ENCODE measurements around the gene CLCF1. TPM values are rescaled to one million over a fixed set of nuclear protein-coding genes. Genes with fewer than 3 reads are reported as not detected.
A peak's percentile ranks its signal among the peaks of the same experiment; 100 is the strongest.

CLCF1 gene
- total RNA-seq, 2 experiments from 2014 or later = not detected

- H3K27ac Mint-ChIP-seq = peak overlapping the region; percentile 75
- H3K9me3 Mint-ChIP-seq = no peaks in the 10 kb centered on the region
- peak; percentile 82 for DNase-seq
- intact Hi-C loops (cut with micrococcal nuclease) = loop anchor here (1.0 kb wide), 1 partner anchor 25 kb away; no protein-coding TSS in a partner anchor
- H3K27me3 Mint-ChIP-seq (ENCODE audit: low read depth) = no peaks in the 10 kb centered on the region
- H3K4me3 Mint-ChIP-seq = peak overlapping the region; percentile 20
- H3K4me1 Mint-ChIP-seq (ENCODE audit: low read depth) = peaks cover 28% of the 10 kb centered on the region
- CTCF ChIA-PET = interaction anchor here (0.8 to 17.3 kb wide), 17 partner anchors 8 to 226 kb away, joined by 3 to 636 read pairs (median 4); partner anchors contain the start of genes CLCF1, PPP1CA, RAD9A and TBC1D10C
- H3K36me3 Mint-ChIP-seq (ENCODE audit: low read depth) = no peaks in the 10 kb centered on the region
Measured at GRCh38 chr11:67356864-67357561, 16.4 kb downstream of the CLCF1 start.

- H3K9me3 Mint-ChIP-seq = no peaks in the 10 kb centered on the region
- peaks cover 32% of the 10 kb centered on the region for H3K4me1 Mint-ChIP-seq (ENCODE audit: low read depth)
- CTCF ChIA-PET = interaction anchor here (0.8 to 17.3 kb wide), 16 partner anchors 9 to 228 kb away, joined by 3 to 636 read pairs (median 4); partner anchors contain the start of genes CLCF1, GSTP1, PPP1CA and RAD9A
- DNase-seq = no peak
- no peaks in the 10 kb centered on the region for H3K27me3 Mint-ChIP-seq (ENCODE audit: low read depth)
- H3K27ac Mint-ChIP-seq = peak overlapping the region; percentile 75
- intact Hi-C loops (cut with micrococcal nuclease) = no loop called here
- H3K4me3 Mint-ChIP-seq = peak overlapping the region; percentile 20
- H3K36me3 Mint-ChIP-seq (ENCODE audit: low read depth) = no peaks in the 10 kb centered on the region
Measured at GRCh38 chr11:67356387-67356863, 17.0 kb downstream of the CLCF1 start.

GRCh38 chr11:67355794-67356386 lies 17.5 kb downstream of the CLCF1 start:
- Mint-ChIP-seq H3K4me3 (no peak overlapping the region), H3K4me1 (ENCODE audit: low read depth) (peaks cover 38% of the 10 kb centered on the region), H3K9me3 (no peaks in the 10 kb centered on the region), H3K36me3 (ENCODE audit: low read depth) (no peaks in the 10 kb centered on the region), H3K27me3 (ENCODE audit: low read depth) (no peaks in the 10 kb centered on the region), H3K27ac (peak overlapping the region; percentile 60)
- intact Hi-C loops (cut with micrococcal nuclease) = no loop called here
- DNase-seq = no peak
- CTCF ChIA-PET = interaction anchor here (0.7 to 17.3 kb wide), 16 partner anchors 8 to 228 kb away, joined by 3 to 636 read pairs (median 4); partner anchors contain the start of genes CLCF1, GSTP1, PPP1CA and TBC1D10C

- H3K4me3 Mint-ChIP-seq = no peak overlapping the region
- CTCF ChIA-PET = interaction anchor here (0.7 to 17.3 kb wide), 9 partner anchors 9 to 304 kb away, joined by 3 to 636 read pairs (median 4); partner anchors contain the start of genes CLCF1 and GSTP1
- DNase-seq = no peak
- H3K27ac Mint-ChIP-seq = peak overlapping the region; percentile 97
- peaks cover 39% of the 10 kb centered on the region for H3K4me1 Mint-ChIP-seq (ENCODE audit: low read depth)
- intact Hi-C loops (cut with micrococcal nuclease) = no loop called here
- H3K36me3 Mint-ChIP-seq (ENCODE audit: low read depth) = no peaks in the 10 kb centered on the region
- H3K27me3 Mint-ChIP-seq (ENCODE audit: low read depth) = no peaks in the 10 kb centered on the region
- no peaks in the 10 kb centered on the region for H3K9me3 Mint-ChIP-seq
Measured at GRCh38 chr11:67355023-67355793, 18.2 kb downstream of the CLCF1 start.

- CTCF ChIA-PET = interaction anchor here (0.6 to 17.3 kb wide), 8 partner anchors 10 to 305 kb away, joined by 3 to 636 read pairs (median 12); partner anchors contain the start of gene CLCF1
- Mint-ChIP-seq H3K9me3 (no peaks in the 10 kb centered on the region), H3K4me3 (peak overlapping the region; percentile 92), H3K27ac (peak overlapping the region; percentile 97), H3K27me3 (ENCODE audit: low read depth) (no peaks in the 10 kb centered on the region), H3K4me1 (ENCODE audit: low read depth) (peaks cover 45% of the 10 kb centered on the region), H3K36me3 (ENCODE audit: low read depth) (no peaks in the 10 kb centered on the region)
- DNase-seq = peak; percentile 43
- intact Hi-C loops (cut with micrococcal nuclease) = loop anchor here (1.0 to 5.0 kb wide), 3 partner anchors 48 to 303 kb away; partner anchors contain the start of gene GSTP1
Measured at GRCh38 chr11:67354075-67355022, 19.0 kb downstream of the CLCF1 start.

DNA sequence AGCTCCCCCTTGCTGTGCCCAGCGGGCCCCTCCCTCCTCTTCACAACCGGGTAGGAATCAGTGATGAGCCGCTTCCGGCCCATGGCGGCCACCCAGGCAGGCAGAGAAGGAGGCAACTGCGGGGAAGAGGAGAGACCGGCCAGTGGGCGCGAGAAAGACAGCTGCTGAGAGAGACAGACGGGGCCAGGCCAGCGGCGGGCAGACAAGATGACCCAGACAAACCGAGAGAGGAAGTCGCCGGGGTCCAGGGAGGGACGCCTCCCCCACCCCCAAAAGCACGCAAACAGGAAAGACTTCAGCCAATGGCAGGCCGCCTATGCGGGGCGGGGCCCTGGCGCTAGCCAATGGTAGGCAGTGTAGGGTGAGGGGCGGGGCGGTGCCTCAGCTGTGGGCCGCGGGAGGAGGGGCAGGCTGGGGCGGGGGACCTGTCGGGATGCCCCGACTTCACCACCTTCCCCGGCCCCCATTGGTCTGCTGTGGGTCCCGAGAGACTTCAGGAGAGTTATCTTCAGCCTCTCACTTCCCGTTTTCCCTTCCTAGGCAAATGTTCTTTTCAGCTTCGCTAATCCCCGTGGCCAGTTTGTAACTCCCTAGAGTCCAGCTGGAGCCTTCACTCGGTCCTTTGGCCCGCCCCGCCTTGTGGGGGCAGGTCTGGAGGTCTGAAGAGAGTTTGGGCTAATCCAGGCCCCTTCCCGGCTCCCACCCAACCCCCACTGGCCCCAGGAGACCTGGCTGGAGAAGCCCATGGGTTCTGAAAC lies 19.9 kb downstream of the CLCF1 start, which contains the start of gene POLD4:
TSS of gene POLD4 (minus strand) at position 230 of the 758 bp plus-strand sequence. CDS start at position 83, 147 bp downstream.
- CTCF ChIA-PET = interaction anchor here (0.6 to 17.3 kb wide), 11 partner anchors 8 to 230 kb away, joined by 3 to 636 read pairs (median 3); partner anchors contain the start of genes CLCF1, GSTP1 and RAD9A

DNA sequence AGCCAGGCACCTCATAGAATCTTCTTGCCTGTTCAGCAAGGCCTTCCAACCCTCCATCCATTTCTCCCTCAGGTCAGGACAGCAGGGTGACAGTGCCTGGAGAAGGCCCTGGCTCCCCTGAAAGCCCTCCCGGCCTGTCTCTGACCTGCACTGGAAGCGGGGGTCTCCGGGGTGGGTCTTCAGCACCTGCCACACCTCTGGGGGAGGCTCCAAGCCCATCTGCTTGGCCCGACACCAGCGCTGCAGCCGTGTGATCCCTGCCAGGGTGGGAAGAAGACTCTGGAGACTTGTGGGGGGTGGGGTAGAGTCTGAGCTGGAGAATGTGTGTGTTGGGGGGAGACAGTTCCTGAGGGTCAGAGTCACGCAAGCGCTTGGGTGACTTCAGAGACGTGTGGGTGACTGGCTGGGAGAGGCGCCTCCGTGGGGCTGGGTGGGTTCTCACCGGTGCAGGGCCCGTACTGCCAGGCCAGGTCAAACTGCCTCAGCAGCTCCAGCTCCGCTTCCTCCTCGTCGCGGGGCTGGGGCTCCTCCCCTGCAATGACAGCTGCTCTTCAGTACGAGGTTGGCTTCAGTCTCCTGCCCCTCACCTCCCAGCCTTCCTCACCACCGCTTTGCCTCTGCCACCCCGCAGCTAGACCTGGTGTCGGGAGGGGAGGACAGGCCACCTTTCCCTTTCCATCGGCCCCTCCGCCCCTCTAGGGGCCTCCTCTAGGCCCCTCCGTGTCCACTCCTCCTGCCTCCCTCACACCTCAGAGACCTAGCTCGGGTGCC lies 20.7 kb downstream of the CLCF1 start:
- Mint-ChIP-seq H3K4me1 (ENCODE audit: low read depth) (peaks cover 61% of the 10 kb centered on the region), H3K27ac (peak overlapping the region; percentile 97), H3K4me3 (peak overlapping the region; percentile 92), H3K36me3 (ENCODE audit: low read depth) (no peaks in the 10 kb centered on the region), H3K9me3 (no peaks in the 10 kb centered on the region), H3K27me3 (ENCODE audit: low read depth) (no peaks in the 10 kb centered on the region)
- intact Hi-C loops (cut with micrococcal nuclease) = loop anchor here (1.0 to 5.0 kb wide), 4 partner anchors 133 to 305 kb away; partner anchors contain the start of gene GSTP1
- DNase-seq = no peak
- CTCF ChIA-PET = interaction anchor here (0.6 to 17.3 kb wide), 13 partner anchors 7 to 231 kb away, joined by 3 to 636 read pairs (median 5); partner anchors contain the start of genes CLCF1, GRK2, GSTP1 and RAD9A

More for the DNA sequence above, 19.9 kb downstream of the CLCF1 start, which contains the start of gene POLD4:
- no peaks in the 10 kb centered on the region for H3K9me3 Mint-ChIP-seq
- peaks cover 54% of the 10 kb centered on the region for H3K4me1 Mint-ChIP-seq (ENCODE audit: low read depth)
- H3K27me3 Mint-ChIP-seq (ENCODE audit: low read depth) = no peaks in the 10 kb centered on the region
- peak within 1 kb of the TSS; percentile 92 for H3K4me3 Mint-ChIP-seq
- H3K27ac Mint-ChIP-seq = peak within 1 kb of the TSS; percentile 97
- peak; percentile 97 for DNase-seq
- no peaks in the 10 kb centered on the region for H3K36me3 Mint-ChIP-seq (ENCODE audit: low read depth)
- intact Hi-C loops (cut with micrococcal nuclease) = loop anchor here (1.0 to 5.0 kb wide), 5 partner anchors 49 to 304 kb away; partner anchors contain the start of gene GSTP1

DNA sequence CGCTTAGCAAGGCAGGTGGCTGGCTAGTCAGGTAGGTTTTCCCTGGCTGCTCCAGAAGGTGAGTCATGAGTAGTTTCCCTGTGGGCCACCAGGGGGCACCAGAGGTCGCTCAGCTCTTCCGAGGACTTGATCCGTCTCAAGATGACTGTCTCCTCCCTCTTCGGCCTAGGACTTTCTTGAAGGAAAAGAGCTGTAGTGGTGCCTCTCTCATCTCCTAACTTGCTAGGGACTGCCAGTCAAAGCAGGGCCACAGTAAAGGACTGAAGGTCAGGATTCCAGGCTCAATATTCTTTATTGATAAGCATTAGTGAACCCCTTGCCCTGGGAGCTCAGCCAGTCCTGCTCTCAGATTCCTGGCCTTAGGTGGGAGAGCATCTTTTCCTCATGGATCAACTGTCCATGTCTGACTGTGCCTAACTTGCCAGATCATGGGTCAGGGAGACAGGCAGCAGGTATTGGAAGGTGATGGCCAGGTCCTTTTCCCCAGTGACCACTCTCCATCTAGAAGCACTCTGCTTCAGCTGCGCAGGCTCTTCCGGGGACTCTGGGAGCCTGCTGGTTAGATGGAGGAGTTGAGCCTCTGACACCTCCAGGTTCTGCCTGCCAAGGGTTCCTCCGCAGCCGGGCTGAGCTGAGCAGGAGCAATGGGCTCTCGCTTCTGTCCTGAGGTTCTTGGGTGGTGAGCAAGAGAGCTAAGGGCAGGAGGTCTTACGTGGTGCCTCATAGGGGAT lies 22.0 kb downstream of the CLCF1 start:
- Mint-ChIP-seq H3K4me1 (ENCODE audit: low read depth) (peaks cover 62% of the 10 kb centered on the region), H3K9me3 (no peaks in the 10 kb centered on the region), H3K27me3 (ENCODE audit: low read depth) (no peaks in the 10 kb centered on the region), H3K4me3 (peak overlapping the region; percentile 35), H3K36me3 (ENCODE audit: low read depth) (no peaks in the 10 kb centered on the region), H3K27ac (peak overlapping the region; percentile 86)
- intact Hi-C loops (cut with micrococcal nuclease) = loop anchor here (1.0 to 5.0 kb wide), 3 partner anchors 31 to 306 kb away; partner anchors contain the start of gene GSTP1
- CTCF ChIA-PET = interaction anchor here (0.6 to 17.3 kb wide), 29 partner anchors 9 to 391 kb away, joined by 3 to 636 read pairs (median 5); partner anchors contain the start of genes CLCF1, GRK2, NUDT8 and PPP1CA
- DNase-seq = peak; percentile 72

GRCh38 chr11:67349928-67350465 lies 23.4 kb downstream of the CLCF1 start:
- CTCF ChIA-PET = interaction anchor here (0.6 to 17.3 kb wide), 8 partner anchors 8 to 88 kb away, joined by 3 to 636 read pairs (median 12); partner anchors contain the start of gene CLCF1
- Mint-ChIP-seq H3K4me3 (no peak overlapping the region), H3K4me1 (ENCODE audit: low read depth) (peaks cover 75% of the 10 kb centered on the region), H3K27ac (no peak overlapping the region), H3K27me3 (ENCODE audit: low read depth) (no peaks in the 10 kb centered on the region), H3K36me3 (ENCODE audit: low read depth) (no peaks in the 10 kb centered on the region), H3K9me3 (no peaks in the 10 kb centered on the region)
- DNase-seq = no peak
- intact Hi-C loops (cut with micrococcal nuclease) = loop anchor here (5.0 kb wide), 2 partner anchors 232 to 307 kb away; partner anchors contain the start of gene GSTP1
